Caco-2 (cell line): Measurements from ENCODE around the gene ATP12A. TPM values are rescaled to one million over a fixed set of nuclear protein-coding genes. Genes with fewer than 3 reads are reported as not detected.

Experiments
- BruUV-seq: library from RNA; stranded (reverse); fragments of 400-500 nt; replicated peaks from 2 replicates; lab custom pipeline; 2021; lab: Mats Ljungman, UMichigan
- CTCF ChIA-PET: fragments of 300-600 bp; sonication (Branson Sonifier 250); formaldehyde crosslinking; loops from one replicate; lab custom pipeline; 2022; ENCODE audit warnings: antibody characterized with exemption; lab: Charles Lee
- POLR2A ChIA-PET: fragments of 300-600 bp; sonication (Branson Sonifier 250); formaldehyde crosslinking; loops from one replicate; lab custom pipeline; 2022; ENCODE audit warnings: antibody characterized with exemption; lab: Charles Lee
- DNase-seq, 2 experiments: peaks; one replicate each; pipeline versions ENCODE4 v3.0.0 to v3.0.0-alpha.2; 2020 to 2022
- H3K27me3 ChIP-seq: replicated peaks from 2 replicates; pipeline ENCODE4 v1.6.0; 2011; ENCODE audit warnings: low read length; ENCODE audit not compliant: control insufficient read depth, insufficient read depth
- H3K36me3 ChIP-seq: 2 replicates; pipeline ENCODE4 v1.5.1; 2011; ENCODE audit warnings: low read length; ENCODE audit not compliant: control insufficient read depth, insufficient read depth
- H3K4me1 ChIP-seq: fragments of 250-450 bp; sonication (Bioruptor Pico); 2 replicates; pipeline ENCODE4 v1.5.1; 2020; ENCODE audit warnings: mild to moderate bottlenecking
- H3K4me3 ChIP-seq: 2 replicates; pipeline ENCODE4 v1.5.1; 2011; ENCODE audit warnings: low read depth, mild to moderate bottlenecking, control low read depth, low read length
- H3K9me3 ChIP-seq: fragments of 250-450 bp; sonication (Bioruptor Pico); 2 replicates; pipeline ENCODE4 v1.5.1; 2020; ENCODE audit warnings: mild to moderate bottlenecking, moderate library complexity
- H3K27ac Mint-ChIP-seq: one replicate; pipeline ENCODE4 v1.8.0; 2022; ENCODE audit warnings: mixed read lengths; ENCODE audit not compliant: unreplicated experiment
- H3K27me3 Mint-ChIP-seq: one replicate; pipeline ENCODE4 v1.8.0; 2022; ENCODE audit warnings: mixed read lengths; ENCODE audit not compliant: insufficient read depth, unreplicated experiment
- H3K36me3 Mint-ChIP-seq: one replicate; pipeline ENCODE4 v1.8.0; 2022; ENCODE audit warnings: mild to moderate bottlenecking, mixed read lengths; ENCODE audit not compliant: insufficient read depth, unreplicated experiment
- H3K4me1 Mint-ChIP-seq: one replicate; pipeline ENCODE4 v1.8.0; 2022; ENCODE audit warnings: low read depth, mixed read lengths; ENCODE audit not compliant: unreplicated experiment
- H3K4me3 Mint-ChIP-seq: one replicate; pipeline ENCODE4 v1.8.0; 2022; ENCODE audit warnings: mild to moderate bottlenecking, moderate library complexity, mixed read lengths; ENCODE audit not compliant: unreplicated experiment
- H3K9me3 Mint-ChIP-seq: one replicate; pipeline ENCODE4 v1.8.0; 2022; ENCODE audit warnings: mixed read lengths; ENCODE audit not compliant: unreplicated experiment
- intact Hi-C: fragments of 100-400 bp; cut with micrococcal nuclease; formaldehyde crosslinking; loops from one replicate; pipeline ENCODE4 v1.10.0; 2022; ENCODE audit not compliant: unreplicated experiment
- total RNA-seq: library from RNA; stranded (reverse); gene quantifications from 2 replicates; pipeline ENCODE4 v1.2.3, GENCODE V29; 2022
- TF ChIP-seq, protein P1 (sequence below), 2 experiments: fragments of 200-600 bp in 1 of 2; IDR thresholded peaks; 1 replicate in 1 of 2; 2 replicates in 1 of 2; pipeline versions ENCODE4 v1.5.1 to v1.8.0; 2011 to 2022; ENCODE audit warnings: antibody characterized with exemption in 1 of 2, control low read depth in 1 of 2, inconsistent platforms in 1 of 2, low read depth in 1 of 2, low read length in 1 of 2, mild to moderate bottlenecking in 1 of 2, moderate library complexity in 1 of 2; ENCODE audit not compliant: insufficient read depth in 1 of 2, severe bottlenecking in 1 of 2, unreplicated experiment in 1 of 2

Gene ATP12A
- total RNA-seq, 1 experiment from 2014 or later: not detected

DNA sequence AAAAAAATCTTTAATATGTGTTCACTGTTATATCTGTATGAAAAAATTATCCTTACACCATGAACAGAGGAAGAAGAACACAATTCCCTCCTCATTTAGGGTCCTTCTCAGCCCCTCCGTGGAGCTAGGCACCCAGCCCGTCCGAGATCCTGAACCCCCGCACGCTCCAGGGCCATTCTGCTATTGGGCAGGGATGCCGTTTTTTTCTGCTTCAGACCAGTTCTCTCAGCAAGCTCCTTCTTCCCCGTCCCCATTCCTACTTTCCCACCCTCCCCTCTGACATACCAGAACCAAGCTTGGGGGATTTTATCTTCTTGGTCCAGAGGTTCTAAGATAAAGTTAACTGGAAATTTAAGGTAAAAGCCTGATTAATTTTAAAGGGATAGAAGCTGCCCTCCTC lies 36.2 kb downstream of the ATP12A start:
- H3K4me1 Mint-ChIP-seq: peaks cover 19% of the 10 kb centered on the region
- no peak for DNase-seq
- H3K27ac Mint-ChIP-seq: no peak overlapping the region
- no peaks in the 10 kb centered on the region for H3K36me3 ChIP-seq
- POLR2A ChIA-PET: no interaction called here
- no peaks in the 10 kb centered on the region for H3K9me3 Mint-ChIP-seq
- TF ChIP-seq, protein P1, sequence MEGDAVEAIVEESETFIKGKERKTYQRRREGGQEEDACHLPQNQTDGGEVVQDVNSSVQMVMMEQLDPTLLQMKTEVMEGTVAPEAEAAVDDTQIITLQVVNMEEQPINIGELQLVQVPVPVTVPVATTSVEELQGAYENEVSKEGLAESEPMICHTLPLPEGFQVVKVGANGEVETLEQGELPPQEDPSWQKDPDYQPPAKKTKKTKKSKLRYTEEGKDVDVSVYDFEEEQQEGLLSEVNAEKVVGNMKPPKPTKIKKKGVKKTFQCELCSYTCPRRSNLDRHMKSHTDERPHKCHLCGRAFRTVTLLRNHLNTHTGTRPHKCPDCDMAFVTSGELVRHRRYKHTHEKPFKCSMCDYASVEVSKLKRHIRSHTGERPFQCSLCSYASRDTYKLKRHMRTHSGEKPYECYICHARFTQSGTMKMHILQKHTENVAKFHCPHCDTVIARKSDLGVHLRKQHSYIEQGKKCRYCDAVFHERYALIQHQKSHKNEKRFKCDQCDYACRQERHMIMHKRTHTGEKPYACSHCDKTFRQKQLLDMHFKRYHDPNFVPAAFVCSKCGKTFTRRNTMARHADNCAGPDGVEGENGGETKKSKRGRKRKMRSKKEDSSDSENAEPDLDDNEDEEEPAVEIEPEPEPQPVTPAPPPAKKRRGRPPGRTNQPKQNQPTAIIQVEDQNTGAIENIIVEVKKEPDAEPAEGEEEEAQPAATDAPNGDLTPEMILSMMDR (IDR thresholded peaks at IDR 0.05; ENCODE audit: insufficient read depth in 1 of 2, low read depth in 1 of 2, low read length in 1 of 2, severe bottlenecking in 1 of 2, unreplicated experiment in 1 of 2): no peak
- H3K9me3 ChIP-seq: no peaks in the 10 kb centered on the region
- BruUV-seq: no TSS peak
- H3K4me3 Mint-ChIP-seq: peak overlapping the region; percentile 29
- H3K36me3 Mint-ChIP-seq: no peaks in the 10 kb centered on the region
- intact Hi-C loops: no loop called here
- peaks cover 25% of the 10 kb centered on the region for H3K4me1 ChIP-seq
- CTCF ChIA-PET: no interaction called here
- no peak overlapping the region for H3K4me3 ChIP-seq
- peaks cover 4% of the 10 kb centered on the region for H3K27me3 Mint-ChIP-seq
- no peaks in the 10 kb centered on the region for H3K27me3 ChIP-seq

DNA sequence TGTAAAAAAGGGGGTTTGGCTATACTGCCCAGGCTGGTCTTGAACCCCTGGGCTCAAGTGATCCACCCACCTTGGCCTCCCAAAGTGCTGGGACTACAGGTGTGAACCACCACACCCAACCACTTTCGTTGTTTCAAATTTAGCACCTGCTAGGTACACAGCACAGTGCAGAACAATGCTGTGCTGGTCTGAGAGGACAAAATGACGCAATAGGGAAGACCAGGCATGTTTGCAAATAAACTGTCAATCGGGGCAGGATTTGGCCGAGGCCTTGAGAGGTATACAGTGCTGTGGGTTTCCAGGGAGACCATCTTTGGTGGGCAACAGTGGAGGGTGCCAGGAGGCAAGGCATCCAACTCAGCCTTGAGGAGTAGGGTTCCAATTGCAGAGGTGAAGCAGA lies 37.0 kb downstream of the ATP12A start:
- ChIA-PET POLR2A (no interaction called here), CTCF (no interaction called here)
- H3K27me3 ChIP-seq: no peaks in the 10 kb centered on the region
- Mint-ChIP-seq H3K27ac (no peak overlapping the region), H3K27me3 (peaks cover 4% of the 10 kb centered on the region), H3K36me3 (no peaks in the 10 kb centered on the region), H3K4me1 (peaks cover 19% of the 10 kb centered on the region), H3K4me3 (no peak overlapping the region), H3K9me3 (no peaks in the 10 kb centered on the region)
- no peak overlapping the region for H3K4me3 ChIP-seq
- no peak for DNase-seq
- H3K36me3 ChIP-seq: no peaks in the 10 kb centered on the region
- TF ChIP-seq, protein P1 (IDR thresholded peaks at IDR 0.05; ENCODE audit: insufficient read depth in 1 of 2, low read depth in 1 of 2, low read length in 1 of 2, severe bottlenecking in 1 of 2, unreplicated experiment in 1 of 2): no peak
- no peaks in the 10 kb centered on the region for H3K9me3 ChIP-seq
- peaks cover 25% of the 10 kb centered on the region for H3K4me1 ChIP-seq
- BruUV-seq: no TSS peak
- intact Hi-C loops: no loop called here

DNA sequence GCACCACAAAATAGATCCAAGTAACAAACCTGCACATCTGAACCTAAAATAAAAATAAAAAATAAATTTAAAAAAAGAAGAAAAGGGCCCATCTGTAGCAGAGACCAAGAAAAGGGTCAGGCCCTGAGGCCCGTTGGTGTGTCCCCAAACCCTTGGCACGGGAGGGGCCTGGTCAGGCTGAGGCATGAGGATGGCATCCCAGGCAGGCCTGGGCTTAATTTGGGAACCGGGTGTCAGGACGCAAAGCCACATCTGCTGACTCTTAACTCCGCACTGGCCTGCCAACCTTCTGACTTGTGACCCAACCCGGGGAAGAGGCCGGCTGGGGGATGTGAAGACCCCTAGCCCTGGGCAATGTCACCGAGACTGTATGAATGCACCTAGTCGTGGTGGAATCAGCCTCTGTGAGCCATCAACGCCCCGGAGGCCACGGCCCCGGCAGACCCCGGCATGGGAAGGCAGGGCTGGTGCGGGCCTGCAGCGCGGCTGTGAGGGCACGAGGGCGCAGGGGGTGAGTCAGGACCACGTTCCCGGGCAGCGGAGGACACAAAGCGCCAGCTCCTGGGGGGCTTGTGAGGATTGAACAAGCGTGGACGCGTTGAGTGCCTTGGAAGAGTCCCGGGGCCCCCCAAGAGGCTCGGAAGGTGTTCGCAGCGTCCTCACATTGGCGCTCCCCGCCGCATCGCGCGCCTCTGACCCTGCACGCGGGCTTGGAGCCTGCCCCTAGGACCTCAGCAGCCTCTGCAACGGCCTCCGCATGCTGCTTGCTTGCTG lies 38.2 kb downstream of the ATP12A start:
- Mint-ChIP-seq H3K4me3 (no peak overlapping the region), H3K4me1 (peaks cover 19% of the 10 kb centered on the region), H3K9me3 (no peaks in the 10 kb centered on the region), H3K36me3 (no peaks in the 10 kb centered on the region), H3K27me3 (peaks cover 4% of the 10 kb centered on the region), H3K27ac (no peak overlapping the region)
- Histone ChIP-seq H3K4me1 (peaks cover 25% of the 10 kb centered on the region), H3K27me3 (no peaks in the 10 kb centered on the region), H3K36me3 (no peaks in the 10 kb centered on the region), H3K4me3 (no peak overlapping the region), H3K9me3 (no peaks in the 10 kb centered on the region)
- no peak for DNase-seq
- TF ChIP-seq, protein P1 (IDR thresholded peaks at IDR 0.05; ENCODE audit: insufficient read depth in 1 of 2, low read depth in 1 of 2, low read length in 1 of 2, severe bottlenecking in 1 of 2, unreplicated experiment in 1 of 2): no peak
- POLR2A ChIA-PET: no interaction called here
- CTCF ChIA-PET: no interaction called here
- no TSS peak for BruUV-seq
- intact Hi-C loops: no loop called here
